HG02610 (cell line): ENCODE data around the gene AHCY.
"Not testable (repeated sequence)": the region's sequence is repeated elsewhere in the genome, so short reads cannot be mapped to it uniquely, and the experiment has no call there.

Experiments used
- ATAC-seq: cut with Tn5 transposase; IDR thresholded peaks from one replicate; pipeline ENCODE4 v1.9.1; 2021; ENCODE audit warnings: mild to moderate bottlenecking, moderate library complexity; ENCODE audit not compliant: unreplicated experiment

Gene AHCY

GRCh38 chr20:34302723-34303533 is at the start of gene AHCY:
AHCY (minus strand) TSS chr20:34303355; CDS start chr20:34303270, 85 bp downstream.
- ATAC-seq, result peak; percentile 91

GRCh38 chr20:34350095-34350494 is 46.9 kb upstream of the AHCY start:
- ATAC-seq, result no peak

- ATAC-seq, result no peak
Measured at GRCh38 chr20:34347571-34347970, 44.4 kb upstream of the AHCY start.

GRCh38 chr20:34346533-34346865 is 43.3 kb upstream of the AHCY start:
- ATAC-seq, result not testable (repeated sequence)

GRCh38 chr20:34345839-34346532 is 42.8 kb upstream of the AHCY start:
- not testable (repeated sequence) for ATAC-seq

GRCh38 chr20:34345402-34345736 is 42.2 kb upstream of the AHCY start:
- no peak for ATAC-seq

GRCh38 chr20:34344238-34344637 is 41.1 kb upstream of the AHCY start:
- ATAC-seq, result no peak

GRCh38 chr20:34343458-34344211 is 40.5 kb upstream of the AHCY start:
- no peak for ATAC-seq

- ATAC-seq, result not testable (repeated sequence)
Measured at GRCh38 chr20:34341199-34341598, 38.0 kb upstream of the AHCY start.

GRCh38 chr20:34340726-34341125 is 37.6 kb upstream of the AHCY start:
- not testable (repeated sequence) for ATAC-seq

GRCh38 chr20:34337982-34338726 is 35.0 kb upstream of the AHCY start:
- ATAC-seq, result no peak

- no peak for ATAC-seq
Measured at GRCh38 chr20:34337544-34337943, 34.4 kb upstream of the AHCY start.

- ATAC-seq, result no peak
Measured at GRCh38 chr20:34334654-34335407, 31.7 kb upstream of the AHCY start.

- ATAC-seq, result no peak
Measured at GRCh38 chr20:34333786-34334185, 30.6 kb upstream of the AHCY start.

GRCh38 chr20:34332262-34332920 is 29.2 kb upstream of the AHCY start:
- no peak for ATAC-seq

GRCh38 chr20:34331838-34332237 is 28.7 kb upstream of the AHCY start:
- ATAC-seq, result no peak

- not testable (repeated sequence) for ATAC-seq
Measured at GRCh38 chr20:34330861-34331544, 27.8 kb upstream of the AHCY start.

- no peak for ATAC-seq
Measured at GRCh38 chr20:34328928-34329677, 25.9 kb upstream of the AHCY start.
